Stimulated activated CD8-positive, alpha-beta memory T cell treated with anti-CD3 and anti-CD28 coated beads, Interleukin-4, amount 100 ng/mL, for 4 hours (primary cell): ENCODE data around the gene KREMEN2.
A peak's percentile ranks its signal among the peaks of the same experiment; 100 is the strongest.

Experiments
- DNase-seq, 2 donors: peaks; one replicate each; pipeline ENCODE4 v3.0.0-alpha.2; 2020; ENCODE audit warnings: low read depth in 2 of 2, low spot score in 1 of 2

Gene KREMEN2

DNA sequence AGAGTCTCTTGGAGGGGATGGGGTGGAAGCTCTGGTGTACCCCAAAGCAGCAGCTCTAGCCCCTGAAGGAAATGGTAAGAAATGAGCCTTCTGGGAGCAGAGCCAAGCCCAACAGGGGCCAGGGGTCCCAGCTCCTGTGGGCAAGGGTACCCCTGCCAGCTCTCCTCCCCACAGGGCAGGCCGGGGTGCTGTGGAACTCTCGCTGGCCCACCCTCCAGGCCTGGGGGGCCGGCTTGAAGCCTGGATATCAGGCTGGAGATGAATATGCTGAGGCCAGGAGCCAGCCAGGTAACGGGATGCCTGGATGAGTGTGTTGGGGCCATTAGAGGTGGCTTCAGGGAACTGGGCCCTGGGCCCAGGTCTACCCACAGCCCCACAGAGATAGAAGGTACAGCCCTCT lies 36.5 kb downstream of the KREMEN2 start:
- no peak for DNase-seq

DNA sequence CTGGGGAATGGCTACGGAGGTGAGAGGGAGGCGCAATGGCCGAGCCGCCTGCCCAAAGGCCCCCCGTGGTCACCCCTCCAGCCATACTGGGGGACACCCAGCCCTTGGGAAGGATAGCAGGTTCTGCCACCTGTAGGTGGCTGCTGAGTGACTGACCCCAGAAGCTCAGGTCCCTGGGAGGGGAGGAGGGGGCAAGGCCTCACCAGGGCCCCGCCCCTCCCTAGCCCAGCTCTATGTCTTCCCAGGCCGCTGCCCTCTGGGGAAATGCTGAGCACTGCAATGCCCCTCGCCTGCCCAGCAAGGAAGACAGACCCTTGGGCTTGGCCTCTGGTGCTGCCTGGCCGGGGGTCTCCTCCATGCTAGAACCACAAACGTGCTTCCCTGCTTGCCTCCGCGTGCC lies 37.2 kb downstream of the KREMEN2 start:
- DNase-seq = no peak

DNA sequence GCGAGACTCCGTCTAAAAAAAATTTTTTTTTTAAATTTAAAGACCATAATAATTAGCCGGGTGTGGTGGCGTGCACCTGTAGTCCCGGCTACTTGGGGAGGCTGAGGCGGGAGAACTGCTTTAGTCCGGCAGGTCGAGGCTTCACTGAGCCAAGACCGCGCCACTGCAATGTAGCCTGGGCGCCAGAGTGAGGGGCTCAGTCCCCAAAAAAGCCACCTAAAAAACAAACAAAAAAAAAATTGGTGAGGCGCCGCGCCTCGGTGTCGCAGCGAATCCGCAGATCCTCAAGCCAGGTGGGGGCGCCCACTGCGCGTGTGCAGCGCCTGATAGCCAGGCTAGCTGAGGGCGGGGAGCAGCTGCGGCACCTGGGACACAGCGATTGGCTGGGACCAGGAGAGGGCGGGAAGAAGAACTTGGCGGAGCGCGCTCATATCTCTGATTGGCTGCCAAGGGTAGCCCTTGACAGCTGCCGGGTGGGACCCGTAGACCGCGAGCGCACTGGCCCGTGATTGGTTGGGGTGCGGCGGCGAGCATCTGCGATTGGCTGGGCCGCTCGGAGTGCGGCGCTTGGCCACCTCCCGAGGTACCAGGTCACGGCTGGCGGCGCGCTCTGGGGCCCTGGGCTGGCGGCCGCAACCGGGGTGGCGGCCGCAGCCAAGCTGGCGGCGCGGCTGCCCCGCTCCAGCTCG lies 39.7 kb downstream of the KREMEN2 start:
- peak; percentile 80 to 93 for DNase-seq

GRCh38 chr16:3004319-3004718 lies 40.2 kb downstream of the KREMEN2 start:
- no peak for DNase-seq

- no peak for DNase-seq
These were observed 40.8 kb downstream of the KREMEN2 start for GRCh38 chr16:3004781-3005284.

- no peak for DNase-seq
These were observed 43.2 kb downstream of the KREMEN2 start for GRCh38 chr16:3007059-3007956.

DNA sequence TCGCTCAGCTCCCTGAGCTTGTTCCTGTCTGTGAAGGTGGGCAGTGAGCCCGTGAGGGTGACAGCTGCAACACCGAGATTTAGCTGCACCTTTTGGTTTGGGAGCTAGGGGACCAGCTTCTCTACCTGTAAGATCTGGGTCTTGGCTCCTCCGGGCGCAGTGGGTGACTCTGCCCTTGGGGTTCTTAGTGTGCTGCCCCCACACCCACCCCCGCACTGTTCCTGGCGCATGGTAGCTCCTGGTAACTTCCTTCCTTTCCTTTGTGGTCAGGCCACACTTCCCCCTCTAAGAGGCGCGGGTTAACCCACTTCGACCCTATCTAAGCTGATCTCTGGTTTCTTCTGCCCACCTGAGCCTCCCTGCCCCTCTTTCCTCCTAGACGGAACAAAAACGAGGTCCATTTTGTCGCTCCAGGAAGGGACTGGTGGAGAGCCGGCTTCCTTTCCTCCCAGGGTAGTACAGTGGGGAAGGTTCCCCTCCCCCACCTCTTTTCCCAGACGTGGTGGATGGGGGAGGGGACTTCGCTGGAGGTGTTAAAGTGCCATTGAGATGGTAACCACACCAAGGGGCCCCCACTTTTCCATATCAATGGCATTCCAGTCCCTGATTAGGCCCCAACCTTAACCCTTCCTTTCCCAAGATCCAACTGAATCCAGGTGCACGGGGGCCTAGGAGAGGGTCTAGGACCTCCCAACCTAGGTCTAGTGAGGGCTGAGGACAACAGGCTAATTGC lies 44.0 kb downstream of the KREMEN2 start:
- DNase-seq = no peak

- no peak for DNase-seq
These were observed 44.6 kb downstream of the KREMEN2 start for GRCh38 chr16:3008690-3009037.

DNA sequence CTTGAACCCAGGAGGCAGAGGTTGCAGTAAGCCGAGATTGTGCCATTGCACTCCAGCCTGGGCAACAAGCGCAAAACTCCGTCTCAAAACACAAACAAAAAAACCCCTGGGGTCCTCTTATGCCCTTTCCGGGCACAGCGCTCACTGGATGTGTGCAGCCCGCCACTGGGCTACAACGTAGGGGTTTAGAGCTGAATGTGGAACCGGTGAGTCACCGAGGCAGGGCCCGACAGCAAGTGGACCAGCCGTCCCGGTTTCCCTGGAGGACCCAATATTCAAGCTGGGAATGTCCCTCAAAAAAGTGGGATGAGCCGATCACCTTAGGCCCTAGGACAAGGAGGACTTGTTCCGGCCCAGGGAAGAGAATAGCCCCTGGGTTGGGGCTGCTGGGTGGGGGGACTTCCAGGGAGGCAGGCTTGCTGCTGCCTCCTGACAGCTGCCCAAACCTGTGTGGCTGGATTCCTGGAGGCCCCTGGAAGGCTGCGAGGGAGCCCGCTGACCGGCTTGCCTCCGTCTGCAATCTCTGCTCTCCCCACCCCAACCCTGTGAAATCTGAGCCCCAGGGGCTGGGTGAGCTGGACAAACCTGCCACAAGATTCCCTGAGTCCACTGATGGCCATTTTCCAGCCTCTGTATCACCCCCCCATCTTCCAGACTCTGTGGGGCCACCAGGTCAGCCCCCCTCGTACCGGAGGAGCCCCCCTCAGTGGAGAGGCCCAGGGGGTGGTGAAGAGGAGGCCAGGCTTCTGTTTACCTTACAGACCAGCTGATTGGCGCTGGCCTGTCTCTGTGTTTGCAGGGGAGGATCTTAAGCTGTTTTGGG lies 45.7 kb downstream of the KREMEN2 start:
- no peak for DNase-seq

- no peak for DNase-seq
These were observed 46.4 kb downstream of the KREMEN2 start for GRCh38 chr16:3010510-3010909.

DNA sequence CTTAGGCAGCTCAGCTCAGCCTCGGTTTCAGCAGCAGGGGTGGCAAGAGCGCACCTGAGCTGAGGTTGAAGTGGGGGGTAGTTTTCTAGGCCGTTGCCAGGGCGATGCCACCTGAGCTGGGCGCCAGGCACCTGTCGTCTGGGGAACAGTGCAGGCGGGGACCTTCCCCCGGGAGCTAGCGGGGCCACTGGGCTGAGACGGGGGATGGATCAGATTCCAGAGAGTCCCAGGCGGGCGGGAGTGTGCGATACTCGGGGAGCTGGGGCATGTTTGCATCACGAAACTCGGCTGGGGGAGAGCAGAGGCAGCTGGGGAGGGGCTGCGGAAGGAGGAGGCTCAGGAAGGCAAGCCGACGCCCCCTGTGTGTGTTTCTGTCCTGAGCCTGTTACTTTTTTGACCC lies 48.2 kb downstream of the KREMEN2 start:
- no peak for DNase-seq

DNA sequence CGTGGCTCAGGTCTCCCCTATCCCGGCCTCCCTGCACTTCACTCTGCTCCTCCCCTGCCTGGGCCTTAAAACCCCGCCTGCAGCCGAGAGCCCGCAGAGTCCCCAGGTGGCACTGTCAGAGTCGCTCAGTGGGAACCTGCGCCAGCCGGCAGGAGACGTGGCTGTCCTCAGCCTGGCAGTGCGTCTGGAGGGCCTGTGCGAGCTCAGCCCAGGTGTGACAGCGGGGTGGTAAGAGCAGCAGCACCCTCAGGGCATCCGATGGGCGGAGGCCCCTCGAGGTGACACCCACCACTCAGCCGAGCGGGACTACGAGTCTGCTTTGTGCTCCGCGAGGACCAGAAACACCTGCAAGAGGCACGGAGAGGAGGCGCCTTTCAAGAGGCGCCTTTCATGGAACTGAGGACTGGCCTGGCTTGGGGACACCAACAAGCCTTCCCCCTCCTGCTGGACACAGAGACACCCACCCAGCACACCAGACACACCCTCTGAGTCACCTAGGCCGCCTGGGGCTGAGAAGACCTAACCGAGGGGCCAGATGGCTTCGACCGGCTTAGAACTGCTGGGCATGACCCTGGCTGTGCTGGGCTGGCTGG lies 48.8 kb downstream of the KREMEN2 start, which contains the start of gene CLDN9:
Gene CLDN9, plus strand, starts transcription at position 96 of the 593 bp plus-strand sequence. Its CDS starts 440 bp downstream, at position 536.
- DNase-seq = no peak

DNA sequence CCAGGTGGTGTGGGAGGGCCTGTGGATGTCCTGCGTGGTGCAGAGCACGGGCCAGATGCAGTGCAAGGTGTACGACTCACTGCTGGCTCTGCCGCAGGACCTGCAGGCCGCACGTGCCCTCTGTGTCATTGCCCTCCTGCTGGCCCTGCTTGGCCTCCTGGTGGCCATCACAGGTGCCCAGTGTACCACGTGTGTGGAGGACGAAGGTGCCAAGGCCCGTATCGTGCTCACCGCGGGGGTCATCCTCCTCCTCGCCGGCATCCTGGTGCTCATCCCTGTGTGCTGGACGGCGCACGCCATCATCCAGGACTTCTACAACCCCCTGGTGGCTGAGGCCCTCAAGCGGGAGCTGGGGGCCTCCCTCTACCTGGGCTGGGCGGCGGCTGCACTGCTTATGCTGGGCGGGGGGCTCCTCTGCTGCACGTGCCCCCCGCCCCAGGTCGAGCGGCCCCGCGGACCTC lies 49.4 kb downstream of the KREMEN2 start:
- no peak for DNase-seq

DNA sequence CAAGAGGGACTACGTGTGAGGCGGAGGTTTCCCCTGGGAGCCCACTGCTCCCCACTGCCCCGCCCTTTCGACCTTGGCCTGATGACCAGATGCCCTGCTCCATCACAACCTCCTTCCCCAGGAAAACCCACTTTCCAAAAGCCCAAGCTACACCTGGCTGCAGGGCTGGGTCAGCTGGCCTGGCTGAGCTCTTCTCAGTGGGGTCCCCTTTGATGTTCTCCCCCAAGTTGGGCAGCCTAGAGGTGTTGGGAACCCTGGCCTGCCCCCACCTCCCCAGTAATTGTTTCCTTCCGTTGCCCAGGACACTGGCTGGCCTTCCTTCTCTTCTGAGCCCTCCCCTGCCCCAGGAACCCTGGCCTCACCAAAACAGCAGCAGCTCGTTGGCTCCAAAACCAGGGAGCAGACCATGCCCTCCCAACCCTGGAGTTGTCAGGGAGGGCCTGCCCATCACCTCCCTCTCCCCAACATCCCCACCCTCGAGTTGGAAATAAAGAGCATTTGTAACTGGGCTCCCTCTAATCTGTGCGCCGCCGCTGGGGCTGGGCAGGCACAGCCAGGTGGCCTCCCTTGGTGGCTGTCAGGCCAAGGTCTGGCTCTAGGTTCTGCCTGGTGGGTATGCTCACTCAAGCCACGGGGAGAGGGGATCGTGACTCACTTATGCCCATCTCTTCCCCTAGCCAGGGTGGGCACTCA lies 50.1 kb downstream of the KREMEN2 start:
- no peak for DNase-seq

- DNase-seq = no peak
These were observed 50.9 kb downstream of the KREMEN2 start for GRCh38 chr16:3014971-3015370.

DNA sequence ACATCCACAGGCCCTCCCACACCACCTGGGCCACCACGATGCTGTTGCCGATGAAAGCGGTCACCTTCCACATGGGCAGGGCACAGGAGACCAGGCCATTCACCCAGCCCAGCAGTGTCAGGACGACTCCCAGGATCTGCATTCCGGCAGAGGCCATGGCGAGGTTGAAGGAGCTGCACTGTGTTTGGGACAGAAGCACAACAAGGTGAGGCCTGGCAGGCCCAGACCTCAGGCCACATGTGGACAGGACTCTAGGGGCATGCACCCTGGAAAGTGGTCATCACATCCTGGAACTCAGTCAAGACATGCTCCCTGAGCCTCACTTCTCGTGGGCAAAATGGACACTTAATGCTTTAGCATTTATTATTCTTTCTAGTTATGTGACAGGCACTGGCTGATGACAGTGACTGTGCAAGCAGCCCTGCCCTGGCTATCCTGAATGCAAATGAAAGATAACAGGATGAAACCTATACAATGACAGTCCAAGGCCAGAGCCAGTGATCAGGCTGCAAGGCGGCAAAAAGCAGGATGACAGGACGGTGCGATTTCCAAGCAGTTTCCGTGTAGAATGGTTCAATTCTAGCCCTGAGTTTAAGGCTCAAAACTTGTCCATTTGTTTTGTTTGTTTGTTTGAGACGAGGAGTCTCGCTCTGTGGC lies 51.9 kb downstream of the KREMEN2 start:
- no peak for DNase-seq

DNA sequence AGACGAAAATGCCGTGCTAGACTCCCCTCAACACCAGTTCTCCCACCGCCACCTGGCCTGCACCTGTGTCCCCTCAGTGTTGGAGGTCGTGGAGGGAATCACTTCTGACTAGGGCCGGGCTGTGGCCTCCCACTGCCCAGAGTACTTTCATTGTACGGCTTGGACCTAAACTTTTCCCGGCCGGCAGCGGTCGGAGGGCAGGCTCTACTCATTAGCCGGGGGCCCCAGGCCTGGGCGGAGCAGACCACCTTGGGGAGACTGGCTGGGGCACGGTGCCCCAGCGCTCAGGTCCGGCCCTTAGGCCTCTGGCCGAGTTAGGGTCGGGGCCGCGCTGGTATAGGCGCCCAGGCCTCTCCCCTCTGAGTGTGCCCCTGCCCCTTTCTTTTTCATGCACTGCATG lies 53.3 kb downstream of the KREMEN2 start:
- no peak for DNase-seq
